Heart left ventricle (tissue), 13 donors: ENCODE measurements around the gene PTPRJ.

Source experiments
- CTCF ChIP-seq, 12 donors: fragments of 200-600 bp; sonication (generic) in 4 of 12; IDR thresholded peaks; one replicate each; pipeline versions ENCODE4 v1.5.0 to v1.8.0; 2018 to 2022; ENCODE audit warnings: antibody characterized with exemption in 12 of 12, mild to moderate bottlenecking in 5 of 12
- POLR2A ChIP-seq, 2 donors: fragments of 450-650 bp; IDR thresholded peaks; one replicate each; pipeline ENCODE4 v1.6.1; 2017; ENCODE audit warnings: antibody characterized with exemption in 2 of 2, mild to moderate bottlenecking in 2 of 2, moderate library complexity in 2 of 2
- donor health status: ischemic (EF 13 %, LVEDD 7.1; RV severe dilation, severe dysfunction).
- donor health status: DM: no; HTN: yes; CAD: no.
- donor health status: DM: no; HTN: no; CAD: no.
- donor health status: ischemic (EF 25% LVEDD 6.9; RV normal size, moderate dysfunction).
- donor health status: ischemic (EF 25% LVEDD 5.7; RV mildly dilated, moderate dysfunction).
- donor health status: ischemic (EF 35%, LVEDD 5.7; RV mildly dilated, moderate dysfunction).
- donor health status: nonischemic (EF 11% LVEDD 7.7; RV severe dilation, severe dysfunction).
- donor health status: DM: yes; HTN: yes; CAD: no.
- donor health status: PGD.
- donor health status: ischemic (EF 29% LVEDD 5.4; RV normal size, mild dysfunction).
- donor health status: nonischemic (EF 23%, LVEDD 6.1; RV moderate dilation, normal function).

DNA sequence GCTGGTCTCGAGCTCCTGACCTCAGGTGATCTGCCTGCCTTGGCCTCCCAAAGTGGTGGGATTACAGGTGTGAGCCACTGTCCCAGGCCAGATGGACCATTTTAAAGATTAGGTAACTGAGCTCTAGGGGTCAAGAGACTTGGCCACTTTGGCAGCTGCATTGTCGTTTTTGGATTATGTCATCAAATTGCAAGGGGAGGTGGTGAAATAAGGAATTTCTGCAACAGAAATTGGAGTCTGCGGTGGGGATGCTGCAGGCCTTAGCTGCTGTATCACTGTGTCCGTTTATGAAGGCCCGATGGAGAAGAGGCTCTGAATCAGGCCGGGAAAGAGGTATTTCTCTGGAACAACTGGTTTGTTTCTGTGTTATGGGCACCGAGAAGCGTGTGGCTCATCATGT lies 34.6 kb downstream of the PTPRJ start:
- TF ChIP-seq POLR2A (IDR thresholded peaks at IDR 0.05) (no peak), CTCF (IDR thresholded peaks at IDR 0.05) (no peak)
